Activated CD8-positive, alpha-beta T cell treated with anti-CD3 and anti-CD28 coated beads, Interleukin-2, amount 10 ng/mL, durations not matched to agents 7 days and 5 days (primary cell): ENCODE data around the gene RNF40. TPM values are rescaled to one million over a fixed set of nuclear protein-coding genes. Genes with fewer than 3 reads are reported as not detected.

Experiments used
- ATAC-seq: fragments of 150-1000 bp; cut with Tn5 transposase; one replicate; pipeline ENCODE4 v1.10.0; 2021; ENCODE audit warnings: moderate library complexity
- CTCF ChIA-PET: fragments of 350-600 bp; sonication (Branson Sonifier 250); formaldehyde crosslinking; loops from one replicate; lab custom pipeline; 2021; ENCODE audit warnings: antibody characterized with exemption; lab: Charles Lee
- POLR2A ChIA-PET: fragments of 350-600 bp; sonication (Branson Sonifier 250); formaldehyde crosslinking; loops from one replicate; lab custom pipeline; 2021; ENCODE audit warnings: antibody characterized with exemption; lab: Charles Lee
- DNase-seq: peaks from one replicate; pipeline ENCODE4 v3.0.0-alpha.2; 2020
- H3K27ac Mint-ChIP-seq: one replicate; pipeline ENCODE4 v1.8.0; 2021; ENCODE audit warnings: mild to moderate bottlenecking, mixed read lengths
- H3K27me3 Mint-ChIP-seq: one replicate; pipeline ENCODE4 v1.8.0; 2021; ENCODE audit warnings: low read depth, mixed read lengths
- H3K36me3 Mint-ChIP-seq: one replicate; pipeline ENCODE4 v1.8.0; 2021; ENCODE audit warnings: low read depth, mixed read lengths
- H3K4me1 Mint-ChIP-seq: one replicate; pipeline ENCODE4 v1.8.0; 2021; ENCODE audit warnings: low read depth, mixed read lengths
- H3K4me3 Mint-ChIP-seq: one replicate; pipeline ENCODE4 v1.8.0; 2021; ENCODE audit warnings: mild to moderate bottlenecking, mixed read lengths
- H3K9me3 Mint-ChIP-seq: one replicate; pipeline ENCODE4 v1.8.0; 2022; ENCODE audit warnings: mixed read lengths; ENCODE audit not compliant: insufficient read depth
- total RNA-seq, 2 experiments: library from RNA; stranded (reverse); gene quantifications; one replicate each; pipeline ENCODE4 v1.2.3, GENCODE V29; 2021

Gene RNF40
- total RNA-seq, 2 experiments from 2014 or later, result 100 to 102 TPM

- DNase-seq (no peak), ATAC-seq (no peak)
- POLR2A ChIA-PET, result interaction anchor here (1.6 kb wide), 1 partner anchor 16 kb away, joined by 3 read pairs; no protein-coding TSS in a partner anchor
- H3K27me3 Mint-ChIP-seq, result no peaks in the 10 kb centered on the region
- no peaks in the 10 kb centered on the region for H3K9me3 Mint-ChIP-seq
- H3K4me1 Mint-ChIP-seq, result peaks cover 25% of the 10 kb centered on the region
- no peak overlapping the region for H3K4me3 Mint-ChIP-seq
- CTCF ChIA-PET, result no interaction called here
- no peak overlapping the region for H3K27ac Mint-ChIP-seq
- H3K36me3 Mint-ChIP-seq, result peaks cover 70% of the 10 kb centered on the region
Observed at GRCh38 chr16:30766206-30766932, 4.2 kb downstream of the RNF40 start.

- POLR2A ChIA-PET, result no interaction called here
Observed at GRCh38 chr16:30766933-30767284, 4.8 kb downstream of the RNF40 start.

GRCh38 chr16:30767767-30768465 is 5.8 kb downstream of the RNF40 start:
- ChIA-PET CTCF (no interaction called here), POLR2A (interaction anchor here (1.1 kb wide), 1 partner anchor 11 kb away, joined by 3 read pairs; no protein-coding TSS in a partner anchor)
- Mint-ChIP-seq H3K36me3 (peaks cover 78% of the 10 kb centered on the region), H3K9me3 (no peaks in the 10 kb centered on the region), H3K4me3 (no peak overlapping the region), H3K27me3 (no peaks in the 10 kb centered on the region), H3K27ac (no peak overlapping the region), H3K4me1 (peaks cover 26% of the 10 kb centered on the region)
- DNase-seq, result no peak
- no peak for ATAC-seq

More at GRCh38 chr16:30766933-30767284, 4.8 kb downstream of the RNF40 start:
- DNase-seq, result no peak
- Mint-ChIP-seq H3K4me1 (peaks cover 26% of the 10 kb centered on the region), H3K4me3 (no peak overlapping the region), H3K27me3 (no peaks in the 10 kb centered on the region), H3K27ac (no peak overlapping the region), H3K9me3 (no peaks in the 10 kb centered on the region), H3K36me3 (peaks cover 73% of the 10 kb centered on the region)
- CTCF ChIA-PET, result no interaction called here
- no peak for ATAC-seq

GRCh38 chr16:30768583-30769181 is 6.6 kb downstream of the RNF40 start:
- ChIA-PET POLR2A (interaction anchor here (1.1 kb wide), 1 partner anchor 10 kb away, joined by 3 read pairs; no protein-coding TSS in a partner anchor), CTCF (interaction anchor here (1.0 kb wide), 1 partner anchor 45 kb away, joined by 6 read pairs; no protein-coding TSS in a partner anchor)
- no peaks in the 10 kb centered on the region for H3K27me3 Mint-ChIP-seq
- no peak overlapping the region for H3K27ac Mint-ChIP-seq
- H3K4me3 Mint-ChIP-seq, result no peak overlapping the region
- ATAC-seq (no peak), DNase-seq (no peak)
- peaks cover 23% of the 10 kb centered on the region for H3K4me1 Mint-ChIP-seq
- peaks cover 77% of the 10 kb centered on the region for H3K36me3 Mint-ChIP-seq
- H3K9me3 Mint-ChIP-seq, result no peaks in the 10 kb centered on the region

- peaks cover 21% of the 10 kb centered on the region for H3K4me1 Mint-ChIP-seq
- no peak overlapping the region for H3K27ac Mint-ChIP-seq
Observed at GRCh38 chr16:30769379-30770089, 7.4 kb downstream of the RNF40 start.

GRCh38 chr16:30771726-30772125 is 9.6 kb downstream of the RNF40 start:
- no peak for DNase-seq
- POLR2A ChIA-PET, result no interaction called here
- H3K4me1 Mint-ChIP-seq, result peaks cover 30% of the 10 kb centered on the region
- H3K27ac Mint-ChIP-seq, result peak overlapping the region; percentile 53
- no peaks in the 10 kb centered on the region for H3K27me3 Mint-ChIP-seq
- ATAC-seq, result no peak
- no peak overlapping the region for H3K4me3 Mint-ChIP-seq
- CTCF ChIA-PET, result interaction anchor here (1.0 to 1.2 kb wide), 2 partner anchors 11 to 43 kb away, joined by 3 read pairs; no protein-coding TSS in a partner anchor
- H3K36me3 Mint-ChIP-seq, result peaks cover 66% of the 10 kb centered on the region
- no peaks in the 10 kb centered on the region for H3K9me3 Mint-ChIP-seq

More at GRCh38 chr16:30769379-30770089, 7.4 kb downstream of the RNF40 start:
- Mint-ChIP-seq H3K27me3 (no peaks in the 10 kb centered on the region), H3K4me3 (no peak overlapping the region), H3K9me3 (no peaks in the 10 kb centered on the region), H3K36me3 (peaks cover 80% of the 10 kb centered on the region)
- no peak for DNase-seq
- ChIA-PET POLR2A (no interaction called here), CTCF (interaction anchor here (1.0 to 1.3 kb wide), 2 partner anchors 45 to 172 kb away, joined by 4 to 6 read pairs; no protein-coding TSS in a partner anchor)
- ATAC-seq, result no peak

GRCh38 chr16:30773826-30774225 is 11.7 kb downstream of the RNF40 start:
- Mint-ChIP-seq H3K27me3 (no peaks in the 10 kb centered on the region), H3K4me3 (no peak overlapping the region), H3K4me1 (peaks cover 37% of the 10 kb centered on the region), H3K27ac (no peak overlapping the region), H3K9me3 (no peaks in the 10 kb centered on the region), H3K36me3 (peaks cover 53% of the 10 kb centered on the region)
- POLR2A ChIA-PET, result interaction anchor here (0.6 to 0.8 kb wide), 2 partner anchors 70 to 309 kb away, joined by 3 read pairs; no protein-coding TSS in a partner anchor
- CTCF ChIA-PET, result interaction anchor here (1.9 to 2.6 kb wide), 3 partner anchors 31 to 128 kb away, joined by 5 to 12 read pairs (median 6); no protein-coding TSS in a partner anchor
- DNase-seq (no peak), ATAC-seq (no peak)

- Mint-ChIP-seq H3K4me3 (peak overlapping the region; percentile 92), H3K4me1 (peaks cover 37% of the 10 kb centered on the region), H3K27ac (peak overlapping the region; percentile 95), H3K36me3 (peaks cover 46% of the 10 kb centered on the region), H3K9me3 (no peaks in the 10 kb centered on the region), H3K27me3 (no peaks in the 10 kb centered on the region)
- ChIA-PET POLR2A (interaction anchor here (0.6 to 1.5 kb wide), 3 partner anchors 27 to 309 kb away, joined by 3 to 4 read pairs (median 3); partner anchors contain the start of gene PHKG2), CTCF (interaction anchor here (0.9 to 2.6 kb wide), 5 partner anchors 31 to 127 kb away, joined by 3 to 12 read pairs (median 5); no protein-coding TSS in a partner anchor)
- no peak for DNase-seq
- ATAC-seq, result peak; percentile 2
Observed at GRCh38 chr16:30774367-30775130, 12.4 kb downstream of the RNF40 start.

- Mint-ChIP-seq H3K27ac (peak overlapping the region; percentile 95), H3K36me3 (peaks cover 43% of the 10 kb centered on the region), H3K27me3 (no peaks in the 10 kb centered on the region), H3K9me3 (no peaks in the 10 kb centered on the region), H3K4me3 (peak overlapping the region; percentile 92), H3K4me1 (peaks cover 37% of the 10 kb centered on the region)
- CTCF ChIA-PET, result interaction anchor here (0.9 to 2.6 kb wide), 5 partner anchors 30 to 127 kb away, joined by 3 to 12 read pairs (median 5); no protein-coding TSS in a partner anchor
- ATAC-seq (no peak), DNase-seq (no peak)
- POLR2A ChIA-PET, result interaction anchor here (1.5 kb wide), 1 partner anchor 27 kb away, joined by 4 read pairs; the partner anchor contains the start of gene PHKG2
Observed at GRCh38 chr16:30775131-30775391, 12.9 kb downstream of the RNF40 start.

- Mint-ChIP-seq H3K4me3 (peak overlapping the region; percentile 92), H3K4me1 (peaks cover 37% of the 10 kb centered on the region), H3K36me3 (peaks cover 39% of the 10 kb centered on the region), H3K27me3 (no peaks in the 10 kb centered on the region), H3K9me3 (no peaks in the 10 kb centered on the region), H3K27ac (peak overlapping the region; percentile 95)
- ATAC-seq (peak; percentile 77), DNase-seq (peak; percentile 75)
- ChIA-PET POLR2A (interaction anchor here (1.5 kb wide), 1 partner anchor 28 kb away, joined by 4 read pairs; the partner anchor contains the start of gene PHKG2), CTCF (interaction anchor here (0.9 to 2.6 kb wide), 5 partner anchors 30 to 126 kb away, joined by 3 to 12 read pairs (median 5); no protein-coding TSS in a partner anchor)
Observed at GRCh38 chr16:30775392-30776188, 13.5 kb downstream of the RNF40 start.
